ENCODE measurements around the gene POLR2J.
"Not testable (repeated sequence)": the region's sequence is repeated elsewhere in the genome, so short reads cannot be mapped to it uniquely, and the experiment has no call there.

The POLR2J gene

GRCh38 chr7:102505298-102506185, 26.8 kb upstream of the POLR2J start:
- not testable (repeated sequence) for H3K9me3 Mint-ChIP-seq; H3K36me3 Mint-ChIP-seq (ENCODE audit: low read depth); H3K27me3 Mint-ChIP-seq; H3K27ac Mint-ChIP-seq; H3K4me1 Mint-ChIP-seq (ENCODE audit: low read depth); H3K4me3 Mint-ChIP-seq

DNA sequence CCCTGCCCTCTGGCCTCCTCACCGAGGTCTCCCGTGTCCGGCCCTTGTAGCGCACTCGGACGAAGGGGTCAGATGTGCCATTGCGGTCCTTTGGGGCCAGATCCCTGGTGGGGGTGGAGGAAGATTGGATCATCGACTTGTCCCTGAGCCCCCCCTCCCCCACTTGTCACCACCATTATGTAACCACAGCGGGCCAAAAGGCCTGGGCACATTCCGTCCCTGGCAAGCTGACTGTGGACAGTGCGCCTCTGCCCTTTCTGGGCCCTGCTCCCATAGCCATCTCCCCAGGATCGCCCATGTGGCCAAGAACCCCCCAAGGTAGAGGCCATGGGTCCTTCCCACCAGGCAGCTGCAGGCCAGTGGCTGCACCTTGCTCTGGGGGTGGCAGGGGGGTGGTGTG, 24.4 kb upstream of the POLR2J start:
- H3K27ac Mint-ChIP-seq; H3K4me1 Mint-ChIP-seq (ENCODE audit: low read depth); H3K9me3 Mint-ChIP-seq; H3K4me3 Mint-ChIP-seq; H3K27me3 Mint-ChIP-seq; H3K36me3 Mint-ChIP-seq (ENCODE audit: low read depth): not testable (repeated sequence)

DNA sequence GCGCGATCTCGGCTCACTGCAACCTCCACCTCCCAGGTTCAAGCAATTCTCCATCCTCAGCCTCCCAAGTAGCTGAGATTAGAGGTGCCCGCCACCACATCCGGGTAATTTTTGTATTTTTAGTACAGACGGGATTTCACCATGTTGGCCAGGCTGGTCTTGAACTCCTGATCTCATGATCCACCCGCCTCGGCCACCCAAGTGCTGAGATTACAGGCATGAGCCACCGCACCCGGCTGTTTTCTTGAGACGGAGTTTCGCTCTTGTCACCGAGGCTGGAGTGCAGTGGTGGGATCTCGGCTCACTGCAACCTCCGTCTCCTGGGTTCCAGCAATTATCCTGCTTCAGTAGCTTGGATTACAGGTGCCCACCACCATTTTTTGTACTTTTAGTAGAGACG, 19.6 kb upstream of the POLR2J start:
- H3K9me3 Mint-ChIP-seq; H3K27ac Mint-ChIP-seq; H3K36me3 Mint-ChIP-seq (ENCODE audit: low read depth); H3K4me1 Mint-ChIP-seq (ENCODE audit: low read depth); H3K4me3 Mint-ChIP-seq; H3K27me3 Mint-ChIP-seq: not testable (repeated sequence)

GRCh38 chr7:102497308-102497707, 18.6 kb upstream of the POLR2J start:
- not testable (repeated sequence) for H3K27ac Mint-ChIP-seq; H3K36me3 Mint-ChIP-seq (ENCODE audit: low read depth); H3K27me3 Mint-ChIP-seq; H3K9me3 Mint-ChIP-seq; H3K4me3 Mint-ChIP-seq; H3K4me1 Mint-ChIP-seq (ENCODE audit: low read depth)

GRCh38 chr7:102496861-102497260, 18.1 kb upstream of the POLR2J start:
- H3K27me3 Mint-ChIP-seq; H3K9me3 Mint-ChIP-seq; H3K4me1 Mint-ChIP-seq (ENCODE audit: low read depth); H3K36me3 Mint-ChIP-seq (ENCODE audit: low read depth); H3K4me3 Mint-ChIP-seq; H3K27ac Mint-ChIP-seq: not testable (repeated sequence)

- not testable (repeated sequence) for H3K27me3 Mint-ChIP-seq; H3K27ac Mint-ChIP-seq; H3K9me3 Mint-ChIP-seq; H3K4me1 Mint-ChIP-seq (ENCODE audit: low read depth); H3K36me3 Mint-ChIP-seq (ENCODE audit: low read depth); H3K4me3 Mint-ChIP-seq
These were observed 15.9 kb upstream of the POLR2J start for GRCh38 chr7:102494473-102495149.

DNA sequence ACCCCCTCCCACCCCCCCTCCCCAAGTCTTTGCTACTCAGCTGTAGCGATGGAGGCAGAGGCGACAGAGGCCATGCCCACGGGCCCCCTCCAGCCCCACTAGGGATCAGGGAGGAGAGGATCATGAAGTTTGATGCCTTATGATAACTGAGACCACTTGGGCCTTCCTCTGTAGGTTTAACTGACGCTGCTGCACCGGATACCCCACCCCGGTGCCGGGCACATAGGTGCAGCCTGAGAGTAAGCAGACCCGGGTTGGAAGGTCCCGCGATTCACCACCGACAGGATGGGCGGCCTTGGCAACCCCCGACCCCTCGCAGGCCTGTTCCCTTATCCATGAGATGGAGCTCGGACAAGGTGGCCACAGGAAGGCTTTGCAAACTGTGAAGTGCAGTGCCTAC, 15.3 kb upstream of the POLR2J start:
- not testable (repeated sequence) for H3K27me3 Mint-ChIP-seq; H3K4me1 Mint-ChIP-seq (ENCODE audit: low read depth); H3K4me3 Mint-ChIP-seq; H3K9me3 Mint-ChIP-seq; H3K27ac Mint-ChIP-seq; H3K36me3 Mint-ChIP-seq (ENCODE audit: low read depth)

DNA sequence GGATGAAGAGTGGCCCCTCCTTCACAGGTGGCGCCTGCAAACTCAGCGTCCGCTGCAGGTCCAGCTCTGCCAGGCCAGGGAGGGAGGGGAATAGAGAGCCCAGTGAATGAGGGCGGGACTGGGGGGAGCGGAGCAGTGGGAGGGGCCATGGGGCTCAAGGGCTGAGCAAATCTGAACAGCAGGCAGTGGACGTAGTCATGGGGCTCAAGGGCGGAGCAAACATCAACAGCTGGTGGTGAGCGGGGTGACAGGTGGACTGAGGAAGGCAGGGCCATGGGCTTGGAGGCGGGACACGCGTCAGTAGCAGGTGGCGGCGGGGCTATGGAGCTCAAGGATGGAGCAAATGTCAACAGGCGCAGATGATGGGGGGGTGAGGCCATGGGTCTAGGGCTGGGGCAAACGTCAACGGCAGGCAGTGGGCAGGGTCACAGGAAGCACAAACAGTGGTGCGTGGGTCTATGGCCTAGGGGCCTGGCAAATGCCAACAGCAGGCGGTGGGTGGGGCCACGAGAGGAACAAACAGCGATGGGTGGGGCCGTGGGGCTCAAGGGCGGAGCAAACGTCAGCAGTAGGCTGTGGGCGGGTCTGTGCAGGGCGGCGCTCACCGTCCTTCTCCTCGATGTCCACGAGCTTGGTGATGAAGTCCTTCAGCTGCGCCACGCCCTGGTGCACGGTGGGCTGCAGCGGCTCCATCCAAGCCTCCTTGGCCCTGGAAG, 14.7 kb upstream of the POLR2J start:
- H3K36me3 Mint-ChIP-seq (ENCODE audit: low read depth); H3K27me3 Mint-ChIP-seq; H3K9me3 Mint-ChIP-seq; H3K27ac Mint-ChIP-seq; H3K4me3 Mint-ChIP-seq; H3K4me1 Mint-ChIP-seq (ENCODE audit: low read depth): not testable (repeated sequence)

GRCh38 chr7:102490529-102491075, 11.9 kb upstream of the POLR2J start:
- not testable (repeated sequence) for H3K27ac Mint-ChIP-seq; H3K4me1 Mint-ChIP-seq (ENCODE audit: low read depth); H3K36me3 Mint-ChIP-seq (ENCODE audit: low read depth); H3K27me3 Mint-ChIP-seq; H3K9me3 Mint-ChIP-seq; H3K4me3 Mint-ChIP-seq

DNA sequence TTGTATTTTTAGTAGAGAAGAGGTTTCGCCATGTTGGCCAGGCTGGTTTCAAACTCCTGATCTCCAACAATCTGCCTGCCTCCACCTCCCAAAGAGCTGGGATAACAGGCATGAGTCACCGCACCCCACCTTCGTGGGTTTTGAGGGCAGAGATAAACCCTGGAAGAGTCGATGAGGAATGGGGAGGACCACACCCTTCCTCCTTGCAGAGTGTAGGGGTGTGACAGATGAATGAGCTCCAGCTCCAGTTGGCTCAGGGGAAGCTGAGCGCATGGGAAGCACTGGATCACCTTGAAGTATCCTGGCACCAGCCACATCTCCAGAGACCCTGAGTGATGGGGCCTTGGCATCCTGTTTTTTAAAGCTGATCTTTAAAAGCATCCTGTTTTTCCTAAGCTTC, 5.6 kb upstream of the POLR2J start:
- not testable (repeated sequence) for H3K4me1 Mint-ChIP-seq (ENCODE audit: low read depth)

GRCh38 chr7:102481962-102482361, 3.2 kb upstream of the POLR2J start:
- H3K4me3 Mint-ChIP-seq; H3K36me3 Mint-ChIP-seq (ENCODE audit: low read depth); H3K9me3 Mint-ChIP-seq; H3K4me1 Mint-ChIP-seq (ENCODE audit: low read depth); H3K27ac Mint-ChIP-seq; H3K27me3 Mint-ChIP-seq: not testable (repeated sequence)

More for the DNA sequence above, 5.6 kb upstream of the POLR2J start:
- not testable (repeated sequence) for H3K27ac Mint-ChIP-seq; H3K9me3 Mint-ChIP-seq; H3K4me3 Mint-ChIP-seq; H3K27me3 Mint-ChIP-seq; H3K36me3 Mint-ChIP-seq (ENCODE audit: low read depth)

DNA sequence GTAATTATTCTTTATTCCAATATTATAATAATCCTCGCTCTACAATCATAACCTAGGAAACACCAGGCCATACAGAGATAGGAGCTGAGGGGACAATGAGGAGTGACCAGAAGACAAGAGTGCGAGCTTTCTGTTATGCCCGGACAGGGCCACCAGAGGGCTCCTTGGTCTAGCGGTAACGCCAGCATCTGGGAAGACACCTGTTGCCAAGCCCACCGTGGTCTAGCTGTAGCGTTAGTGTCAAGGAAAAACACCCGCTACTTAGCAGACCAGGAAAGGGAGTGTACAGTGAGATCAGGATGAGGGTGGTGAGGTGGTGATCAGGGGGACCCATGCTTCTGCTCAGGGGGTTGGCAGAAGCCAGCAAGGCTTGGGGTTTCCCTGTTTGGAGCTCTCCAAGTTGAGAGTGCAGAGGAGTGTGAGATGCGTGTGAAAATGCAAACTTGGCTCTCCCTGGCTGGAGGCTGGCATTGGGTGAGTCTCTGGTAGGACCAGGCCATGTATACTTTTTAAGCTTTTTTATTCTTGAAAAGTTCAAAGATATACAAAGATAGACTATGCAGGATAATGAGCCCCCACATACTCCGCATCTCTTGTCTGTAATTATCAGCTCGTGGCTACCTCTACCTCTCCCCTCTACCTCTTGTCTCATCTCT, 1.4 kb upstream of the POLR2J start:
- not testable (repeated sequence) for H3K9me3 Mint-ChIP-seq; H3K27ac Mint-ChIP-seq; H3K36me3 Mint-ChIP-seq (ENCODE audit: low read depth); H3K4me3 Mint-ChIP-seq; H3K27me3 Mint-ChIP-seq; H3K4me1 Mint-ChIP-seq (ENCODE audit: low read depth)

DNA sequence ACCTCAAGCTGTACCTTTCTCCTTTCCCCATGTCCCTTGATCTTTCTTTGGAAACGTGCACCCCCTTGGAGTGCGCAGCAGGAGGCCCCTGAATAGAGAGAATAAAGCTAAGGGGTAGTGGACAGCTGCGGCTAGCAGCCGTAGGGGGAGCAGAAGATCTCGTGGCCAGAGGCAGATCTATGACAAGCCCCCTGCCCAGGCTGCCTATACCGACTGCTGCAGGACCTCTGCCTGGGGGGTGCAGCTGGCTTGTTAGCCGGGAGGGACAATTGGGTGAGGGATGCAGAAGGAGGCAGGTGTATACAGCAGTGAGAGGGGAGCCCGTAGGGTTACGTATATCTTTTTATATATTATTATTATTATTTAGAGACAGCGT, 475 bp upstream of the POLR2J start:
- H3K27ac Mint-ChIP-seq; H3K36me3 Mint-ChIP-seq (ENCODE audit: low read depth); H3K4me1 Mint-ChIP-seq (ENCODE audit: low read depth); H3K4me3 Mint-ChIP-seq; H3K27me3 Mint-ChIP-seq; H3K9me3 Mint-ChIP-seq: not testable (repeated sequence)

DNA sequence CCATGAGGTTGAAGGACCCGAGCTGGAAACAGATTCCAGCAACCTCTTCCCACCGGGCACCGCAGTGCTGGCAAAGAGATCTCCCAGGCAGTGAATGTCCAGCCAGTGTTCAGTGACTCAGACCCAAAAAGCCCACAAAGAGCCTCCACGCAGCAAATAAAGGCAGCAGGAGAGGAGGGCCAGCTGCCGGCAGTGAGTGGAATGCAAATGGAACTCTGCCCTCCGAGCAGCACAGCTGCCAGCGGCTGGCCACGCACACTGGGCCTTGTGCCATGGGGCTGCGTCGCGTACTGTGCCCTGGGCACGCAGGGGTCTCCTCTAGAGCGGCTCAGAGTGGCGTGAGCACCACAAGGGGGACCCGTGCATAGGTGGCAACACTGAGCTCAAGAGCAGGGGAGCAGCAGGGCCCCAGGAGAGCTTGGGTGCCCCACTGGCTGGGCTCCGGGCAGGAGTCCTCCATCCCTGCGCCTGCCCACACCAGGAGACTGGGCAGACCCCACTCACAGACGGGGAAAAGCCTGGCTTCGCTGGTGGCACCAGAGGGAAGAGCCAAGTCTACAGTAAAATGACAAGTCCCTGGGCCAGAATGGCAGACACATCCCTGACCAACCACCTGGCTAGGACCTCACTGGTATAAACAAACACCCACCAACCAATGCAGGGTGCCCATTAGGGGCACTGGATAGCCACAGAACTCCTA, 3.8 kb downstream of the POLR2J start:
- not testable (repeated sequence) for H3K27ac Mint-ChIP-seq; H3K9me3 Mint-ChIP-seq; H3K27me3 Mint-ChIP-seq; H3K4me1 Mint-ChIP-seq (ENCODE audit: low read depth); H3K36me3 Mint-ChIP-seq (ENCODE audit: low read depth); H3K4me3 Mint-ChIP-seq

DNA sequence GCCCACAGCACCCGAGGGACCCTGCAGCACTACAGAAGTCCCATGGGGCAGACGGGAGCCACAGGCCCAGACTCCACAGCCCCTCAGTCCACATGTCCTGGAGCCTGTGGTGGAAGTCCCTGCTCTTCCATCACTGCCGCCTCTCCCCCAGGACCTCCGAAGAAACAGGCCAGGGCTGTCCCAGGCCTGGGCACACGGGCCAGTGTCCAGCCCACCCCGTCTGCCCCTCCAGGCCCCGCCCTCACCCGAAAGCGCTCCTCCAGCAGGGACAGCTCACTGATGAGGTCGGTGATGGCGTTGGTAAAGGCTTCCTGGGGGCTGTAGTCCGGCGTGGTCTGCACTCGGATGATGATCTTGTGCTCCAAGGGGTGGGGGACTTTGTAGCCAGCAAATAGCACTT, 4.6 kb downstream of the POLR2J start:
- H3K4me3 Mint-ChIP-seq; H3K27me3 Mint-ChIP-seq; H3K4me1 Mint-ChIP-seq (ENCODE audit: low read depth); H3K27ac Mint-ChIP-seq; H3K36me3 Mint-ChIP-seq (ENCODE audit: low read depth); H3K9me3 Mint-ChIP-seq: not testable (repeated sequence)
